Measurements from ENCODE around the gene UGT1A6.

Gene UGT1A6

GRCh38 chr2:233814056-233814835, 121.6 kb downstream of the UGT1A6 start:
- no peak overlapping the region for H3K4me3 ChIP-seq (ENCODE audit: low read depth, low read length)
- DNase-seq (ENCODE audit: low read depth), result no peak
- TF ChIP-seq CTCF (IDR thresholded peaks at IDR 0.05; ENCODE audit: insufficient read depth, low read depth, low read length, missing control alignments), result no peak

GRCh38 chr2:233815861-233816260, 123.2 kb downstream of the UGT1A6 start:
- no peak for TF ChIP-seq CTCF (IDR thresholded peaks at IDR 0.05; ENCODE audit: insufficient read depth, low read depth, low read length, missing control alignments)
- no peak overlapping the region for H3K4me3 ChIP-seq (ENCODE audit: low read depth, low read length)
- no peak for DNase-seq (ENCODE audit: low read depth)

- DNase-seq (ENCODE audit: low read depth), result no peak
These were observed 123.6 kb downstream of the UGT1A6 start for GRCh38 chr2:233816334-233816733.

GRCh38 chr2:233816771-233817170, 124.1 kb downstream of the UGT1A6 start:
- no peak overlapping the region for H3K4me3 ChIP-seq (ENCODE audit: low read depth, low read length)
- no peak for DNase-seq (ENCODE audit: low read depth)
- no peak for TF ChIP-seq CTCF (IDR thresholded peaks at IDR 0.05; ENCODE audit: insufficient read depth, low read depth, low read length, missing control alignments)

More at GRCh38 chr2:233816334-233816733, 123.6 kb downstream of the UGT1A6 start:
- no peak for TF ChIP-seq CTCF (IDR thresholded peaks at IDR 0.05; ENCODE audit: insufficient read depth, low read depth, low read length, missing control alignments)
- H3K4me3 ChIP-seq (ENCODE audit: low read depth, low read length), result no peak overlapping the region

GRCh38 chr2:233817361-233817911, 124.7 kb downstream of the UGT1A6 start:
- no peak for DNase-seq (ENCODE audit: low read depth)
- H3K4me3 ChIP-seq (ENCODE audit: low read depth, low read length), result no peak overlapping the region
- no peak for TF ChIP-seq CTCF (IDR thresholded peaks at IDR 0.05; ENCODE audit: insufficient read depth, low read depth, low read length, missing control alignments)

GRCh38 chr2:233817995-233818638, 125.4 kb downstream of the UGT1A6 start:
- TF ChIP-seq CTCF (IDR thresholded peaks at IDR 0.05; ENCODE audit: insufficient read depth, low read depth, low read length, missing control alignments), result no peak
- DNase-seq (ENCODE audit: low read depth), result no peak
- no peak overlapping the region for H3K4me3 ChIP-seq (ENCODE audit: low read depth, low read length)
